CD14-positive monocyte (primary cell): ENCODE data around the gene TRIM52. TPM values are rescaled to one million over a fixed set of nuclear protein-coding genes. Genes with fewer than 3 reads are reported as not detected.

ENCODE experiments used
- DNase-seq, 3 donors: peaks; one replicate each; pipeline ENCODE4 v3.0.0-alpha.2; 2011 to 2022
- H2AFZ ChIP-seq: 2 replicates; pipeline ENCODE4 v1.6.0; 2012; ENCODE audit warnings: mild to moderate bottlenecking, low read depth, low read length, inconsistent platforms; ENCODE audit not compliant: insufficient read depth, poor library complexity, severe bottlenecking
- H3K27ac ChIP-seq, 2 donors: 1 replicate in 1 of 2; 2 replicates in 1 of 2; pipeline ENCODE4 v1.5.1; 2012 to 2013; ENCODE audit warnings: low read length in 2 of 2, control low read depth in 1 of 2, inconsistent platforms in 1 of 2, low read depth in 1 of 2, mild to moderate bottlenecking in 1 of 2
- H3K27me3 ChIP-seq, 2 donors: one replicate each; pipeline versions ENCODE4 v1.6.0 to v1.6.1; 2011 to 2013; ENCODE audit warnings: low read length in 2 of 2; ENCODE audit not compliant: control insufficient read depth in 2 of 2, insufficient read depth in 2 of 2
- H3K36me3 ChIP-seq, 2 donors: replicated peaks in 1 of 2; 1 replicate in 1 of 2; 2 replicates in 1 of 2; pipeline versions ENCODE4 v1.5.1 to v1.6.1; 2012 to 2013; ENCODE audit warnings: low read length in 2 of 2, control low read depth in 1 of 2, inconsistent platforms in 1 of 2, mild to moderate bottlenecking in 1 of 2; ENCODE audit not compliant: insufficient read depth in 2 of 2, control insufficient read depth in 1 of 2
- H3K4me1 ChIP-seq, 2 donors: 1 replicate in 1 of 2; 2 replicates in 1 of 2; pipeline versions ENCODE4 v1.5.1 to v1.6.1; 2012 to 2013; ENCODE audit warnings: low read length in 2 of 2, control low read depth in 1 of 2, inconsistent platforms in 1 of 2, mild to moderate bottlenecking in 1 of 2, moderate library complexity in 1 of 2; ENCODE audit not compliant: insufficient read depth in 2 of 2, control insufficient read depth in 1 of 2
- H3K4me2 ChIP-seq: replicated peaks from 2 replicates; pipeline ENCODE3; 2012; ENCODE audit warnings: low read length, moderate library complexity, mild to moderate bottlenecking; ENCODE audit not compliant: poor library complexity, severe bottlenecking; ENCODE audit errors: extremely low read depth
- H3K4me3 ChIP-seq, 3 experiments: fragments of 200-600 bp in 1 of 3; sonication (generic) in 1 of 3; replicated peaks in 1 of 3; 1 replicate in 2 of 3; 2 replicates in 1 of 3; pipeline ENCODE4 v1.5.1; 2011 to 2013; ENCODE audit warnings: low read length in 3 of 3, mild to moderate bottlenecking in 3 of 3, control low read depth in 2 of 3, low read depth in 2 of 3, inconsistent platforms in 1 of 3, moderate library complexity in 1 of 3
- H3K79me2 ChIP-seq: 2 replicates; pipeline ENCODE4 v1.6.0; 2012; ENCODE audit warnings: mild to moderate bottlenecking, control low read depth, inconsistent platforms, low read length, moderate library complexity; ENCODE audit not compliant: insufficient read depth
- H3K9ac ChIP-seq: 2 replicates; pipeline ENCODE4 v1.6.0; 2017; ENCODE audit warnings: low read length, mild to moderate bottlenecking; ENCODE audit not compliant: insufficient read depth, poor library complexity, severe bottlenecking
- H3K9me3 ChIP-seq, 2 donors: replicated peaks in 1 of 2; 1 replicate in 1 of 2; 2 replicates in 1 of 2; pipeline versions ENCODE4 v1.5.1 to v1.6.1; 2012 to 2013; ENCODE audit warnings: low read length in 2 of 2, control low read depth in 1 of 2; ENCODE audit not compliant: control insufficient read depth in 1 of 2, insufficient read depth in 1 of 2
- H4K20me1 ChIP-seq: 2 replicates; pipeline ENCODE4 v1.6.0; 2012; ENCODE audit warnings: mild to moderate bottlenecking, low read length, control low read depth, moderate library complexity; ENCODE audit not compliant: insufficient read depth
- H3K27ac Mint-ChIP-seq, 7 donors: one replicate each; pipeline ENCODE4 v1.8.0; 2020; ENCODE audit warnings: mild to moderate bottlenecking in 7 of 7, mixed read lengths in 7 of 7, moderate library complexity in 6 of 7, inconsistent platforms in 2 of 7
- H3K27me3 Mint-ChIP-seq, 3 donors: one replicate each; pipeline ENCODE4 v1.8.0; 2021 to 2022; ENCODE audit warnings: low read depth in 3 of 3, mild to moderate bottlenecking in 3 of 3, mixed read lengths in 3 of 3, moderate library complexity in 3 of 3, inconsistent platforms in 1 of 3
- H3K36me3 Mint-ChIP-seq, 2 donors: one replicate each; pipeline ENCODE4 v1.8.0; 2020; ENCODE audit warnings: mixed read lengths in 2 of 2, inconsistent platforms in 1 of 2, mild to moderate bottlenecking in 1 of 2
- H3K4me1 Mint-ChIP-seq: one replicate; pipeline ENCODE4 v1.8.0; 2020; ENCODE audit warnings: mild to moderate bottlenecking, mixed read lengths
- H3K4me3 Mint-ChIP-seq, 2 donors: one replicate each; pipeline ENCODE4 v1.8.0; 2020; ENCODE audit warnings: mild to moderate bottlenecking in 2 of 2, mixed read lengths in 2 of 2, moderate library complexity in 1 of 2
- H3K9me3 Mint-ChIP-seq, 7 donors: one replicate each; pipeline ENCODE4 v1.8.0; 2020 to 2022; ENCODE audit warnings: mixed read lengths in 7 of 7, mild to moderate bottlenecking in 6 of 7, moderate library complexity in 6 of 7, inconsistent platforms in 2 of 7
- CTCF ChIP-seq: fragments of 200-600 bp; IDR thresholded peaks from one replicate; pipeline ENCODE4 v1.8.0; 2022; ENCODE audit warnings: antibody characterized with exemption, mild to moderate bottlenecking
- WGBS: methylation state at CpG from one replicate; pipeline ENCODE4 v1.1.5; 2013; ENCODE audit warnings: missing lambda C conversion rate; ENCODE audit not compliant: insufficient coverage; 5-methylcytosine and 5-hydroxymethylcytosine counted together
- intact Hi-C, 2 donors: fragments of 100-400 bp; cut with micrococcal nuclease; formaldehyde crosslinking; loops; one replicate each; pipeline versions ENCODE4 v1.15.0 to v1.15.1; 2023
- polyA plus RNA-seq, 3 donors: library from polyadenylated mRNA; depleted of rRNA in 1 of 3; unstranded in 2 of 3; stranded (reverse) in 1 of 3; fragments of 300-500 nt in 2 of 3; fragments of >200 nt in 1 of 3; fragmentation: Illumina TruSeq in 2 of 3; gene quantifications; 1 replicate in 2 of 3; 2 replicates in 1 of 3; pipeline ENCODE4 v1.2.3, GENCODE V29; 2012 to 2021

The TRIM52 gene
- polyA plus RNA-seq, 3 donors = 5.7 to 26.0 (median 8.5) TPM

- Mint-ChIP-seq H3K27me3 (peaks cover 0 to 2% (median 0%) of the 10 kb centered on the region in 3 donors), H3K4me1 (peaks cover 5% of the 10 kb centered on the region), H3K36me3 (peaks cover 80 to 92% of the 10 kb centered on the region in 2 donors), H3K4me3 (no peak overlapping the region), H3K27ac (peak overlapping the region in 3 of 7 donors; percentile 44 to 57 (median 47)), H3K9me3 (peaks cover 0 to 1% (median 0%) of the 10 kb centered on the region in 7 donors)
- peaks cover 27% of the 10 kb centered on the region for H3K79me2 ChIP-seq
- 90% methylated on average over 2 of the region's 5 CpGs for WGBS
- no peaks in the 10 kb centered on the region for H3K4me1 ChIP-seq
- no peaks in the 10 kb centered on the region for H3K27me3 ChIP-seq
- intact Hi-C loops = no loop called here
- no peaks in the 10 kb centered on the region for H3K9me3 ChIP-seq
- no peak for TF ChIP-seq CTCF
- H3K36me3 ChIP-seq = peaks cover 72 to 97% of the 10 kb centered on the region in 2 donors
- peaks cover 68% of the 10 kb centered on the region for H4K20me1 ChIP-seq
- H3K4me2 ChIP-seq = no peak overlapping the region
- no peak overlapping the region for H3K4me3 ChIP-seq
- H2AFZ ChIP-seq = no peak overlapping the region
- H3K9ac ChIP-seq = no peak overlapping the region
- no peak for DNase-seq
- H3K27ac ChIP-seq = peak overlapping the region in 1 of 2 donors; percentile 31
Measured at GRCh38 chr5:181235689-181236366, 25.1 kb downstream of the TRIM52 start.

- Mint-ChIP-seq H3K36me3 (peaks cover 81 to 92% of the 10 kb centered on the region in 2 donors), H3K4me1 (peaks cover 5% of the 10 kb centered on the region), H3K9me3 (peaks cover 0 to 1% (median 0%) of the 10 kb centered on the region in 7 donors), H3K27me3 (peaks cover 0 to 2% (median 0%) of the 10 kb centered on the region in 3 donors), H3K27ac (peak overlapping the region in 5 of 7 donors; percentile 27 to 72 (median 44)), H3K4me3 (no peak overlapping the region)
- H3K79me2 ChIP-seq = peaks cover 22% of the 10 kb centered on the region
- no peaks in the 10 kb centered on the region for H3K4me1 ChIP-seq
- peaks cover 63% of the 10 kb centered on the region for H4K20me1 ChIP-seq
- no peak overlapping the region for H2AFZ ChIP-seq
- no peak overlapping the region for H3K9ac ChIP-seq
- no peak overlapping the region for H3K4me3 ChIP-seq
- peak overlapping the region in 1 of 2 donors; percentile 31 for H3K27ac ChIP-seq
- intact Hi-C loops = no loop called here
- H3K27me3 ChIP-seq = no peaks in the 10 kb centered on the region
- TF ChIP-seq CTCF = no peak
- H3K36me3 ChIP-seq = peaks cover 72 to 97% of the 10 kb centered on the region in 2 donors
- DNase-seq = no peak
- H3K4me2 ChIP-seq = no peak overlapping the region
- 79% methylated on average over 3 of the region's 5 CpGs for WGBS
- no peaks in the 10 kb centered on the region for H3K9me3 ChIP-seq
Measured at GRCh38 chr5:181235323-181235688, 25.6 kb downstream of the TRIM52 start.
